Kidney tubule cell (primary cell): ENCODE results near the gene EME2.
A peak's percentile ranks its signal among the peaks of the same experiment; 100 is the strongest.

ENCODE experiments used
- DNase-seq: peaks from one replicate; pipeline ENCODE4 v3.0.0-alpha.2; 2018; ENCODE audit warnings: low spot score

EME2 gene

GRCh38 chr16:1818873-1819525, 46.4 kb downstream of the EME2 start:
- DNase-seq = no peak

GRCh38 chr16:1819611-1820010, 47.0 kb downstream of the EME2 start:
- no peak for DNase-seq

- no peak for DNase-seq
These were observed 47.7 kb downstream of the EME2 start for GRCh38 chr16:1820096-1820945.

- DNase-seq = no peak
These were observed 48.3 kb downstream of the EME2 start for GRCh38 chr16:1820946-1821290.

GRCh38 chr16:1821861-1822611, 49.4 kb downstream of the EME2 start:
- peak; percentile 26 for DNase-seq

- no peak for DNase-seq
These were observed 50.2 kb downstream of the EME2 start for GRCh38 chr16:1822801-1823200.

- DNase-seq = peak; percentile 76
These were observed 51.2 kb downstream of the EME2 start for GRCh38 chr16:1823821-1824220.

- DNase-seq = no peak
These were observed 52.8 kb downstream of the EME2 start for GRCh38 chr16:1825381-1825863.
